ENCODE data around the gene DOCK7.

Gene DOCK7

GRCh38 chr1:62417351-62417999, 270.7 kb downstream of the DOCK7 start:
- DNase-seq (ENCODE audit: low read depth, low spot score), result no peak

DNA sequence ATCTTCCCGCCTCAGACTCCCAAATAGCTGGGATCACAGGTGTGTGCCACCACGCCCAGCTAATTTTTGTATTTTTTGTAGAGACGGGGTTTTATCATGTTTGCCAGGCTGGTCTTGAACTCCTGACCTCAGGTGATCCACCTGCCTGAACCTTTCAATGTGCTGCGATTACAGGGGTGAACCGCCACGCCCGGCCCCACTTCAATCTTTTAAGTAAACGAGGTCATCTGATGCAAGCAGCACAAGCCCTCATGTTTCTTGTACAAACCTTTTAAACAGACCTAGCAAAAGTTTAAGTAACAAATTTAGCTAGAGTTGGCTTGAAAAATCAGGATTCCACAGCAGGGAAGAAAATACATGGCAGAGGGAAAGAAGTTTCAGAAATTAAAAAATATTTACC, 272.5 kb downstream of the DOCK7 start:
- no peak for DNase-seq (ENCODE audit: low read depth, low spot score)

GRCh38 chr1:62407398-62408009, 280.7 kb downstream of the DOCK7 start:
- DNase-seq (ENCODE audit: low read depth, low spot score), result no peak

DNA sequence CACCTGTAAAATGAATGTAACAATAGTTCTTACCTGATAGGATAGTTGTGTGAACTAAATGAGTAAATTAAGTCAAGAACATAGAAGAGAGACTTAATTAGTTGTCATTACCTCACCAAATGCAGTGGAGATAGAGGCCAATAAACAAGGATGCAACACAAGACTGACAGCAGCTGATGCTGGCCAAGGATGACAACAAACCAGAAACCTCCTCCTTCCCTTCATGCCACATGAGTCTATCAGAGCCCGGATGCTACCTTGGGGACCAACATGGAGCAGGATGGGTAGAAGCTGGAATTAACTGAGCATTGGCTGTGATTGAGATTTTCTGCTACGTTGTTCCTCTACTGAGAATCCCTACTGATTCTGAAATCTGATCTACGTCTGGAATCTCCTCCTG, 281.6 kb downstream of the DOCK7 start:
- DNase-seq (ENCODE audit: low read depth, low spot score), result no peak

DNA sequence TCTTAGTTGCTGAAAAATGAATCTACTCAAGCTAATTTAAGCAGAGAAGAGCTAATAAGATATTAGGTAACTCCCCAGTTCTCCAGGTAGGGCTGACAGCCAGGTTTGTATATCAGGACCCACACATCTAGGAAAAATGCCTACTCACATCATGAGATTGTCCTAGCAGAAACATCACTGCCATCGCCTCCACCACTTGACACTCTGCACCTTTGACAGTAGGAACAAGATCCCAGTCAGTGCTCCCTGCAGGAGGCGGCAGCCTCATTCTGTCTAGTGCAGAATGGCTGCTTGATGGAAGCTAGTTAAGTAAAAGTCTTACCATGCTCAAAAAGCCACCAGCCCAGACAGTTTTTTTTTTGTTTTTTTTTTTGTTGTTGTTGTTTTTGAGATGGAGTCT, 282.9 kb downstream of the DOCK7 start:
- DNase-seq (ENCODE audit: low read depth, low spot score), result no peak

Data from brain pericyte (primary cell).